Gastrocnemius medialis (tissue), 4 donors: Measurements from ENCODE around the gene KATNBL1. TPM values are rescaled to one million over a fixed set of nuclear protein-coding genes. Genes with fewer than 3 reads are reported as not detected.

ENCODE experiments used
- ATAC-seq, 2 donors: fragments of 150-250 bp; one replicate each; pipeline ENCODE4 v1.9.1; 2016
- DNase-seq, 2 donors: peaks; one replicate each; pipeline ENCODE4 v3.0.0-alpha.2; 2019
- H3K27ac ChIP-seq, 4 donors: fragments of 200-600 bp; sonication (generic); 1 replicate in 1 of 4; 2 replicates in 3 of 4; pipeline ENCODE4 v1.5.1; 2016 to 2018; ENCODE audit warnings: mild to moderate bottlenecking in 2 of 4, moderate library complexity in 1 of 4
- H3K27me3 ChIP-seq, 3 donors: fragments of 200-600 bp; sonication (generic) in 2 of 3; 1 replicate in 1 of 3; 2 replicates in 2 of 3; pipeline versions ENCODE4 v1.5.1 to v1.6.0; 2016 to 2019; ENCODE audit warnings: mild to moderate bottlenecking in 1 of 3, moderate library complexity in 1 of 3
- H3K36me3 ChIP-seq, 2 donors: fragments of 200-600 bp; sonication (generic) in 1 of 2; one replicate each; pipeline ENCODE4 v1.5.1; 2017 to 2018
- H3K4me1 ChIP-seq, 2 donors: fragments of 200-600 bp; sonication (generic) in 1 of 2; one replicate each; pipeline ENCODE4 v1.5.1; 2016 to 2017; ENCODE audit warnings: mild to moderate bottlenecking in 2 of 2
- H3K4me3 ChIP-seq, 4 donors: fragments of 200-600 bp; sonication (generic) in 3 of 4; 1 replicate in 1 of 4; 2 replicates in 3 of 4; pipeline ENCODE4 v1.5.1; 2016 to 2019; ENCODE audit warnings: mild to moderate bottlenecking in 2 of 4
- H3K9me3 ChIP-seq, 3 donors: fragments of 200-600 bp; sonication (generic) in 2 of 3; 1 replicate in 1 of 3; 2 replicates in 2 of 3; pipeline ENCODE4 v1.5.1; 2016 to 2019
- CTCF ChIP-seq, 5 experiments: fragments of 450-650 bp in 3 of 5; fragments of 200-600 bp in 2 of 5; sonication (generic) in 2 of 5; IDR thresholded peaks in 4 of 5; conservative IDR thresholded peaks in 1 of 5; 1 replicate in 4 of 5; 2 replicates in 1 of 5; pipeline ENCODE4 v1.5.1; 2016 to 2019; ENCODE audit warnings: antibody characterized with exemption in 5 of 5, mild to moderate bottlenecking in 3 of 5, moderate library complexity in 3 of 5
- POLR2A ChIP-seq, 2 donors: fragments of 450-650 bp; IDR thresholded peaks; one replicate each; pipeline ENCODE4 v1.6.1; 2017; ENCODE audit warnings: antibody characterized with exemption in 2 of 2, mild to moderate bottlenecking in 2 of 2, moderate library complexity in 2 of 2
- in situ Hi-C, 4 donors: fragments of 200-750 bp; cut with MboI; loops; one replicate each; pipeline versions ENCODE4 v1.15.0 to v1.8.0; 2017; ENCODE audit warnings: low sequenced_read_pairs in 4 of 4
- intact Hi-C: fragments of 100-400 bp; cut with DNase I; formaldehyde crosslinking; loops from one replicate; pipeline ENCODE4 v1.15.1; 2023; ENCODE audit warnings: low total_unique reads
- total RNA-seq, 4 donors: library from RNA; depleted of rRNA; stranded (reverse); fragments of >200 nt; gene quantifications; one replicate each; pipeline versions ENCODE4 v1.1.0 to v1.2.3, GENCODE V29; 2016

Gene KATNBL1
- total RNA-seq, 4 donors from 2014 or later: 9.2 to 24.9 (median 12.3) TPM

GRCh38 chr15:34107315-34107714 is 102.6 kb downstream of the KATNBL1 start:
- in situ Hi-C loops: loop anchor here in 2 of 4 donors (10.0 kb wide), 3 partner anchors 63 to 227 kb away; partner anchors contain the start of genes EMC4 (in 1 of the 2) and SLC12A6 (in 1 of the 2)
- intact Hi-C loops: loop anchor here (10.0 kb wide), 1 partner anchor 477 kb away; the partner anchor contains the start of gene GOLGA8B
- ATAC-seq: no peak
- Histone ChIP-seq H3K4me3 (no peak overlapping the region), H3K27ac (no peak overlapping the region), H3K9me3 (no peaks in the 10 kb centered on the region), H3K27me3 (no peaks in the 10 kb centered on the region), H3K36me3 (no peaks in the 10 kb centered on the region), H3K4me1 (peaks cover 7% of the 10 kb centered on the region in 2 donors)
- TF ChIP-seq CTCF (IDR thresholded peaks at IDR 0.05 in 4 of 5, conservative IDR thresholded peaks at IDR 0.05 in 1 of 5) (no peak), POLR2A (IDR thresholded peaks at IDR 0.05) (no peak)
- no peak for DNase-seq

- intact Hi-C loops (loop anchor here (10.0 kb wide), 1 partner anchor 478 kb away; the partner anchor contains the start of gene GOLGA8B), in situ Hi-C loops (loop anchor here in 2 of 4 donors (10.0 kb wide), 3 partner anchors 62 to 228 kb away; partner anchors contain the start of genes EMC4 (in 1 of the 2) and SLC12A6 (in 1 of the 2))
- DNase-seq (no peak), ATAC-seq (no peak)
- TF ChIP-seq POLR2A (IDR thresholded peaks at IDR 0.05): no peak
- Histone ChIP-seq H3K4me3 (no peak overlapping the region), H3K27me3 (no peaks in the 10 kb centered on the region), H3K9me3 (no peaks in the 10 kb centered on the region), H3K36me3 (no peaks in the 10 kb centered on the region), H3K4me1 (peaks cover 7% of the 10 kb centered on the region in 2 donors), H3K27ac (no peak overlapping the region)
These were observed 103.5 kb downstream of the KATNBL1 start for GRCh38 chr15:34106423-34106822.

GRCh38 chr15:34102175-34102925 is 107.5 kb downstream of the KATNBL1 start:
- TF ChIP-seq POLR2A (IDR thresholded peaks at IDR 0.05): no peak
- Histone ChIP-seq H3K4me3 (peak overlapping the region; percentile 71 to 94 (median 88)), H3K27me3 (no peaks in the 10 kb centered on the region), H3K36me3 (no peaks in the 10 kb centered on the region), H3K4me1 (peaks cover 26 to 28% of the 10 kb centered on the region in 2 donors), H3K27ac (peak overlapping the region; percentile 83 to 90 (median 88)), H3K9me3 (no peaks in the 10 kb centered on the region)
- peak; percentile 57 to 61 for ATAC-seq
- DNase-seq: no peak
- in situ Hi-C loops (loop anchor here (5.0 to 10.0 kb wide), 5 partner anchors 58 to 232 kb away; partner anchors contain the start of genes EMC4 (in 3 of the 4) and SLC12A6 (in 1 of the 4)), intact Hi-C loops (loop anchor here (2.0 to 10.0 kb wide), 4 partner anchors 64 to 885 kb away; partner anchors contain the start of genes AVEN, GOLGA8B, SLC12A6 and ZNF770)

GRCh38 chr15:34101366-34102174 is 108.3 kb downstream of the KATNBL1 start, which contains the start of the genes EMC7 and PGBD4:
Gene EMC7 (minus strand): TSS chr15:34101862. CDS start chr15:34101839, 23 bp downstream.
Gene PGBD4 (plus strand): TSS chr15:34102083. CDS start chr15:34102532, 449 bp downstream.
- H3K36me3 ChIP-seq: no peaks in the 10 kb centered on the region
- no peaks in the 10 kb centered on the region for H3K27me3 ChIP-seq
- H3K4me3 ChIP-seq: peak within 1 kb of the TSS; percentile 71 to 94 (median 88)
- ATAC-seq (peak; percentile 100), DNase-seq (peak; percentile 98 to 99)
- in situ Hi-C loops: loop anchor here (5.0 to 10.0 kb wide), 5 partner anchors 57 to 233 kb away; partner anchors contain the start of genes EMC4 (in 3 of the 4) and SLC12A6 (in 1 of the 4)
- intact Hi-C loops: loop anchor here (1.0 to 10.0 kb wide), 6 partner anchors 63 to 886 kb away; partner anchors contain the start of genes AVEN, EMC4, GOLGA8B and KATNBL1
- no peaks in the 10 kb centered on the region for H3K9me3 ChIP-seq
- H3K4me1 ChIP-seq: peaks cover 26 to 28% of the 10 kb centered on the region in 2 donors
- H3K27ac ChIP-seq: peak within 1 kb of the TSS; percentile 83 to 90 (median 88)
- TF ChIP-seq POLR2A (IDR thresholded peaks at IDR 0.05): peak; percentile 84 to 89
- TF ChIP-seq CTCF (IDR thresholded peaks at IDR 0.05 in 4 of 5, conservative IDR thresholded peaks at IDR 0.05 in 1 of 5): peak in 1 of 5 experiments; percentile 27

- in situ Hi-C loops: loop anchor here (5.0 to 10.0 kb wide), 5 partner anchors 55 to 235 kb away; partner anchors contain the start of genes EMC4 (in 3 of the 4) and SLC12A6 (in 1 of the 4)
- Histone ChIP-seq H3K9me3 (no peaks in the 10 kb centered on the region), H3K4me1 (peaks cover 26 to 28% of the 10 kb centered on the region in 2 donors), H3K4me3 (peak overlapping the region in 1 of 4 donors; percentile 84), H3K27me3 (no peaks in the 10 kb centered on the region), H3K27ac (peak overlapping the region in 1 of 4 donors; percentile 89), H3K36me3 (peaks cover 0 to 4% of the 10 kb centered on the region in 2 donors)
- DNase-seq (no peak), ATAC-seq (no peak)
- TF ChIP-seq CTCF (IDR thresholded peaks at IDR 0.05 in 4 of 5, conservative IDR thresholded peaks at IDR 0.05 in 1 of 5) (no peak), POLR2A (IDR thresholded peaks at IDR 0.05) (no peak)
- intact Hi-C loops: loop anchor here (5.0 to 10.0 kb wide), 3 partner anchors 237 to 887 kb away; partner anchors contain the start of genes GOLGA8B, SLC12A6 and ZNF770
These were observed 110.0 kb downstream of the KATNBL1 start for GRCh38 chr15:34099914-34100313.
